Uterus (tissue), 4 donors: ENCODE data around the gene BTN1A1. TPM values are rescaled to one million over a fixed set of nuclear protein-coding genes. Genes with fewer than 3 reads are reported as not detected.
A peak's percentile ranks its signal among the peaks of the same experiment; 100 is the strongest.

Experiments
- DNase-seq, 2 donors: peaks; one replicate each; pipeline ENCODE4 v3.0.0-alpha.2; 2019 to 2020
- H3K27ac ChIP-seq, 2 donors: fragments of 200-600 bp; sonication (generic); 1 replicate in 1 of 2; 2 replicates in 1 of 2; pipeline ENCODE4 v1.5.1; 2016 to 2018
- H3K27me3 ChIP-seq, 2 donors: fragments of 200-600 bp; sonication (generic); one replicate each; pipeline ENCODE4 v1.5.1; 2018 to 2019; ENCODE audit warnings: control low read depth in 1 of 2
- H3K36me3 ChIP-seq, 2 donors: fragments of 200-600 bp; sonication (generic); one replicate each; pipeline ENCODE4 v1.5.1; 2019; ENCODE audit warnings: control low read depth in 1 of 2
- H3K4me1 ChIP-seq, 2 donors: fragments of 200-600 bp; sonication (generic); one replicate each; pipeline ENCODE4 v1.5.1; 2018 to 2019; ENCODE audit warnings: control low read depth in 1 of 2
- H3K4me3 ChIP-seq, 2 donors: fragments of 200-600 bp; sonication (generic); 1 replicate in 1 of 2; 2 replicates in 1 of 2; pipeline ENCODE4 v1.5.1; 2018 to 2019; ENCODE audit warnings: mild to moderate bottlenecking in 1 of 2
- H3K9me3 ChIP-seq, 2 donors: fragments of 200-600 bp; sonication (generic); one replicate each; pipeline ENCODE4 v1.5.1; 2019; ENCODE audit warnings: control low read depth in 1 of 2
- CTCF ChIP-seq, 4 experiments: fragments of 200-600 bp in 2 of 4; fragments of 450-650 bp in 2 of 4; sonication (generic) in 2 of 4; IDR thresholded peaks; one replicate each; pipeline ENCODE4 v1.5.1; 2016 to 2019; ENCODE audit warnings: antibody characterized with exemption in 4 of 4, mild to moderate bottlenecking in 2 of 4, moderate library complexity in 1 of 4
- POLR2A ChIP-seq, 2 donors: fragments of 450-650 bp; IDR thresholded peaks; one replicate each; pipeline ENCODE4 v1.6.1; 2016; ENCODE audit warnings: antibody characterized with exemption in 2 of 2, mild to moderate bottlenecking in 1 of 2, moderate library complexity in 1 of 2
- intact Hi-C: fragments of 100-400 bp; cut with DNase I; formaldehyde crosslinking; loops from one replicate; pipeline ENCODE4 v1.15.1; 2023; ENCODE audit warnings: low total_unique reads
- total RNA-seq, 4 donors: library from RNA; depleted of rRNA in 3 of 4; stranded (reverse); fragments of >200 nt in 3 of 4; gene quantifications; one replicate each; pipeline versions ENCODE4 v1.1.0 to v1.2.4, GENCODE V29; 2014 to 2023
- donor health status: DM: yes; HTN: yes; CAD: no.

BTN1A1 gene
- total RNA-seq, 4 donors from 2014 or later: 0.07 TPM; not detected in 3

- H3K9me3 ChIP-seq: no peaks in the 10 kb centered on the region
- no peak for TF ChIP-seq POLR2A (IDR thresholded peaks at IDR 0.05)
- TF ChIP-seq CTCF (IDR thresholded peaks at IDR 0.05): no peak
- no peaks in the 10 kb centered on the region for H3K36me3 ChIP-seq
- H3K27ac ChIP-seq: no peak overlapping the region
- H3K4me3 ChIP-seq: no peak overlapping the region
- H3K4me1 ChIP-seq: no peaks in the 10 kb centered on the region
- no peak for DNase-seq
- H3K27me3 ChIP-seq: no peaks in the 10 kb centered on the region
- intact Hi-C loops: loop anchor here (10.0 kb wide), 1 partner anchor 52 kb away; no protein-coding TSS in a partner anchor
Measured at GRCh38 chr6:26516481-26517427, 16.7 kb downstream of the BTN1A1 start.

DNA sequence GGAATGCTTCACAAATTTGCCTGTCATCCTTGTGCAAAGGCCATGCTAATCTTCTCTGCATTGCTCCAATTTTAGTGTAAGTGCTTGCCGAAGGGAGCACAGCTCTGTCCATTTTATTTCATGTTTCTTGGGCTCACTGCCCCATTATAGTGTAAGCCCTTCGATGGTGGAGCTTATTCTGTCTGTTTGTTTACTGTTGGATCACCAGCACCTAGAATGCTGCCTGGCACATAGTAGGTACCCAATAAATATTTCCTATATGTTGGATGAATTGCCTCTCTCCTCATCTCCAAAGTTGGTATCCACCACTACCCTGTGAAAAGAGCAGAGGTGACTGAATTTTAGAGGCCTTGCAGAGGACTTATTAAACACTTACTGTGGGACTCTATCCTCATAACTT, 19.3 kb downstream of the BTN1A1 start:
- no peaks in the 10 kb centered on the region for H3K36me3 ChIP-seq
- no peaks in the 10 kb centered on the region for H3K9me3 ChIP-seq
- no peak overlapping the region for H3K27ac ChIP-seq
- TF ChIP-seq CTCF (IDR thresholded peaks at IDR 0.05): no peak
- TF ChIP-seq POLR2A (IDR thresholded peaks at IDR 0.05): no peak
- H3K27me3 ChIP-seq: no peaks in the 10 kb centered on the region
- intact Hi-C loops: loop anchor here (10.0 kb wide), 1 partner anchor 55 kb away; no protein-coding TSS in a partner anchor
- H3K4me1 ChIP-seq: no peaks in the 10 kb centered on the region
- H3K4me3 ChIP-seq: no peak overlapping the region
- DNase-seq: no peak

- H3K27me3 ChIP-seq: no peaks in the 10 kb centered on the region
- no peaks in the 10 kb centered on the region for H3K9me3 ChIP-seq
- no peaks in the 10 kb centered on the region for H3K36me3 ChIP-seq
- TF ChIP-seq POLR2A (IDR thresholded peaks at IDR 0.05): peak in 1 of 2 donors; percentile 31
- TF ChIP-seq CTCF (IDR thresholded peaks at IDR 0.05): no peak
- intact Hi-C loops: no loop called here
- peak overlapping the region; percentile 98 to 100 for H3K27ac ChIP-seq
- peak overlapping the region; percentile 53 to 56 for H3K4me3 ChIP-seq
- no peaks in the 10 kb centered on the region for H3K4me1 ChIP-seq
- DNase-seq: peak; percentile 70 to 72
Measured at GRCh38 chr6:26520237-26520849, 20.2 kb downstream of the BTN1A1 start.

DNA sequence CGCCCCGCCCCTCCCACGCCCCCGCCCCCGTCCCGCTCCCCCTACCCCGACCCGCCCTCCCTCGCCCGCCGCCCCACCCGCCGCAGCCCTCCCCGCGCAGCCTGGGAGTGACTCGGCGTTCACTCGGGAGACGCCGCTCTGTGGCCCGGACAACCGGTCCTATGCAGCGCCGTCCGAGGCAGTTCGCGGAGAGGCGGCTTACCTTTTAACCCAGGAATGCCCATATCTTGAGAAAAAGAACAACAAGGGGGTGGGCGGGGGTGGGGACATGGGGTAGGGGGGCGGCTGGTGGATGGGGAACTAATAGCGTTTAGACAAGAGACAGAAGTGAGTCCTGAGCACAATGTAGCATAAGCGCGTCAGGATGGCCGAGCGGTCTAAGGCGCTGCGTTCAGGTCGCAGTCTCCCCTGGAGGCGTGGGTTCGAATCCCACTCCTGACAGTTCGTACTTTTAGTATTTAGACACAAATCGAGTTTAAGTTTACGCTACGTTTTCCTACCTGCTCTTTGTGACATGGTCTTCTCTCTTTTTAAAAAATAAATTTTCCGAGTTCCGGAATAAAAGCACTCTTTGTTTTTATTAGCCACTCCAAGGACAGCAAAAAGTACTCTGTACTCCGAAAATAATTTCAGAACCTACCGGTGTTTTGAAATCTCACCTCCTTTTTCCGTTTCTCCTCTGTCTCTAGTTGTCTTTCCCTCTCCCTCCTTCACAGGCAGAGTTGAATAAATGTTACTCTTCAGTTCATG, 20.9 kb downstream of the BTN1A1 start:
- peak; percentile 86 to 90 for DNase-seq
- H3K27me3 ChIP-seq: no peaks in the 10 kb centered on the region
- no peak for TF ChIP-seq POLR2A (IDR thresholded peaks at IDR 0.05)
- TF ChIP-seq CTCF (IDR thresholded peaks at IDR 0.05): no peak
- no peaks in the 10 kb centered on the region for H3K36me3 ChIP-seq
- H3K4me3 ChIP-seq: peak overlapping the region; percentile 53 to 56
- intact Hi-C loops: no loop called here
- H3K27ac ChIP-seq: peak overlapping the region; percentile 98 to 100
- no peaks in the 10 kb centered on the region for H3K9me3 ChIP-seq
- no peaks in the 10 kb centered on the region for H3K4me1 ChIP-seq
